IPS-18c (cell line): ENCODE data around the gene PLCL1.

Experiments
- H3K4me3 ChIP-seq: 2 replicates; pipeline ENCODE4 v1.7.0; 2013; ENCODE audit warnings: low read depth, mild to moderate bottlenecking, low read length, moderate library complexity; ENCODE audit not compliant: insufficient read depth
- H3K9me3 ChIP-seq: one replicate; pipeline ENCODE4 v1.6.1; 2013; ENCODE audit warnings: mild to moderate bottlenecking, low read length, moderate library complexity; ENCODE audit not compliant: control insufficient read depth, insufficient read depth

Gene PLCL1

DNA sequence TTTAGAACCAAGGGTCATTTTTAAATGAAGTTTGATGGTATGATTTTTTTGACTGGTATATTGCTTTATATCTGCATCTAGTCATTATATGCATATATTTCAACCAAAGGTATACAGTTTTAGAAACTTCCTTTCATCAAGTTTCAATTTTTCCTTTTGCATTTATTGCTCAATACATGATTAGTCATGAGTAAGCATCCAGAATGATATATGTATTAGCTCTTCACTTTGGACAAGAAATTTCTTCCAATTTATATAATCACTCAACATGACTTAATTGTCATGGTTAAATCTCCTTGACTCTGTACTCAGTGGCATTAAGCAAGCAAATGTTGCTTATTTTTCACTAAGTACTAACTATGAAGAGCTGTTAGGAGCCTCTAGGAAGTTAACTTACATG lies 123.6 kb downstream of the PLCL1 start:
- no peaks in the 10 kb centered on the region for H3K9me3 ChIP-seq
- H3K4me3 ChIP-seq, result no peak overlapping the region

DNA sequence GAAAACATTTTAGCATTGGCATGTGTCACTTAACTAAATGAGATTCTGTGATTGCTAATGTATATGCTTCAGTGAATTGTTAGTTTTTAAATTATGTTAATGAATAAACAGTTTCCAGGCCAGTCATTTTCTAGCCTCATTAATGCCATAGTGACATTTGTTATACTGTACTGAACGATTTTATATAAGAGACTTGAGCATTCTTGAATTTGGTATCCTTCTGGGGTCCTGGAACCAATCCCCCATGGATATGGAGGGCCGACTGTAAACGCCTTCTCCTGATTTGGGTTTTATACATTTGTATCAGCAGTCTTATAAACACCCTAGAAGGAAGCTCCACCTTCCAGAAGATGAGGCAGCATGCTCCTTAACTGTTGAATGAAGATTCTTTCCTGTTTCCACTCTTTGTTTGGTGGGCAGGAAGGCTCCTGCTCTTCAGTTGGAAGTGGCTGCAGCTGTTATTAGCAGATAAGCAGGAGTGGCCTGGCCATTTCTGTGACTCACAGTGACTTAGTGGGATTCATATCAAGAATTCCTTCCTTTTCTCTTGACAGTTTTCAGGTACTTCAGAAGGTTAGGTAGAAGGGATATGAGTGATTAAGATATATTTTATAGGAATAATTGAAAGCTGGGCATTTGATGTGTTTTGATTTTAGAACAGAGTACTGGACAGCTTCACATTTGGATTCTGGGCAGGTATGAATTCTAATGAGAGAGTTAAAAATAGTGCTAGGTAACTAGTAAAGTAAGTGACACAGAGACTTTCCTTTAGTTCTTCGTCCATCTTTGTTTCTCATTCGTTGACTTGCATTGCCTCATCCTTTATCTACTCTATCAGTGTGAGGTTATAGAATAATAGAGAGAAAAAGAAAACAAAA lies 124.9 kb downstream of the PLCL1 start:
- no peaks in the 10 kb centered on the region for H3K9me3 ChIP-seq
- no peak overlapping the region for H3K4me3 ChIP-seq

DNA sequence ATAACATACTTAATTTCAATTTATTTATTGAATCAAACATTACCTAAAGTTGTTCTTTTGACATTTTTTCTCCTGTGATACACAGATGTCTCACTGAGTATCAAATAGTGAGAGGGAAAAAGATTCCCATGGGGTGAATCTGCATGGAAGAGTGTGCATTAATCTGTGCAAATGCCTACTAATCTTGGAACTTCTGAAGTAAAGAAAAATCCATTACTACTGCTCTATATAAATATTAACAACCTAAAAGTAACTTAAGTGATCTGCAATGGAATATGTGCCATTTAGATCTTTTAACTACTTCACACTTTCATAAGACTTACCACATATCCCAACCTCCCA lies 125.5 kb downstream of the PLCL1 start:
- Histone ChIP-seq H3K4me3 (no peak overlapping the region), H3K9me3 (no peaks in the 10 kb centered on the region)

DNA sequence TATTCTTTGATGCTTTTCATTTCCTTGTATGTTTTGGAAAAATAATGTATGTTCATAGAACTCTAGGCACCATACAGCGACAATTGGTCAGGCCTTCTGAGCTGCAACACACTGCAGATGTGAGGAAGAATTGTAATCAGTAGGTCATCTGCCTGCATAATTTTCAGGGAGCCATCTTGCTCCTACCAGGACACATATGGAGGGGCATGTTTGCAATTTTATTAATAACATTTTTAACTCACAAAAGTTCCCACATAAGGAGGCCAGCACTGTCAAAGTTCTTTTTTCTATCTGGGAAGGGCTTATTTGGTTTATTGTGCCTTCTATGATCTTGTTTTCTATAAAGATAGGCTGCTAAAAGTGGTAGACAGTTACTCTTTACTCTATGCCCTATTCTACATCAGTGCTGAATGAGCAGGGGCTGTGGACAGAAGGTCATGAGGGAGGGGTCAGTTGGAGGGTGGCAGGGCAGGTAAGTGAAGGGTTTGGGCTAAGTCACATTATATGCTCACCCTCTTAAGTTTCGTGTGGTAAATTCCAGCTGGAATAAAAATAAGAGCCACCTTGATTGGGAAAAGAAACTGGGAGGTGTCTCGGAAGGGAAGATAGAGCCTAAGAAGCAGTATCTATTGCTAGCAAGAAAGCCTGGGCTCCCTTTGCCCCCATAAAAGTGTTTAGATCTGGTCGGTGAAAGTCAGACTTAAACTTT lies 126.3 kb downstream of the PLCL1 start:
- no peaks in the 10 kb centered on the region for H3K9me3 ChIP-seq

GRCh38 chr2:197931661-197932312 lies 127.4 kb downstream of the PLCL1 start:
- Histone ChIP-seq H3K9me3 (no peaks in the 10 kb centered on the region), H3K4me3 (no peak overlapping the region)

More for the DNA sequence above, 126.3 kb downstream of the PLCL1 start:
- H3K4me3 ChIP-seq, result no peak overlapping the region

- H3K4me3 ChIP-seq, result no peak overlapping the region
- no peaks in the 10 kb centered on the region for H3K9me3 ChIP-seq
These were observed 128.0 kb downstream of the PLCL1 start for GRCh38 chr2:197932374-197932773.

- H3K9me3 ChIP-seq, result no peaks in the 10 kb centered on the region
- no peak overlapping the region for H3K4me3 ChIP-seq
These were observed 130.0 kb downstream of the PLCL1 start for GRCh38 chr2:197934261-197934933.

DNA sequence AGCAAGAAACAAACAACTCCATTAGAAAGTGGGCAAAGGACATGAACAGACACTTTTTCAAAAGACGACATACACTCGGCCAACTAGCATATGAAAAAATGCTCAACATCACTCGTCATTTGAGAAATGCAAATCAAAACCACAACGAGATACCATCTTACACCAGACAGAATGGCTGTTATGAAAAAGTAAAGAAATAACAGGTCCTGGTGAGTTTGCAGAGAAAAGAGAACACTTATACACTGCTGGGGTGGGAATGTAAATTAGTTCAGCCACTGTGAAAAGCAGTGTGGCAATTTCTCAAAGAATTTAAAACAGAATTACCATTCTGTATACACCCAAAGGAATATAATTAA lies 130.5 kb downstream of the PLCL1 start:
- H3K9me3 ChIP-seq, result no peaks in the 10 kb centered on the region

GRCh38 chr2:197937814-197938213 lies 133.4 kb downstream of the PLCL1 start:
- no peak overlapping the region for H3K4me3 ChIP-seq
- no peaks in the 10 kb centered on the region for H3K9me3 ChIP-seq

More for the DNA sequence above, 130.5 kb downstream of the PLCL1 start:
- no peak overlapping the region for H3K4me3 ChIP-seq

GRCh38 chr2:197938555-197938954 lies 134.2 kb downstream of the PLCL1 start:
- no peaks in the 10 kb centered on the region for H3K9me3 ChIP-seq
- H3K4me3 ChIP-seq, result no peak overlapping the region

- no peak overlapping the region for H3K4me3 ChIP-seq
- no peaks in the 10 kb centered on the region for H3K9me3 ChIP-seq
These were observed 135.4 kb downstream of the PLCL1 start for GRCh38 chr2:197939787-197940186.

- H3K4me3 ChIP-seq, result no peak overlapping the region
- no peaks in the 10 kb centered on the region for H3K9me3 ChIP-seq
These were observed 136.0 kb downstream of the PLCL1 start for GRCh38 chr2:197940382-197940781.

DNA sequence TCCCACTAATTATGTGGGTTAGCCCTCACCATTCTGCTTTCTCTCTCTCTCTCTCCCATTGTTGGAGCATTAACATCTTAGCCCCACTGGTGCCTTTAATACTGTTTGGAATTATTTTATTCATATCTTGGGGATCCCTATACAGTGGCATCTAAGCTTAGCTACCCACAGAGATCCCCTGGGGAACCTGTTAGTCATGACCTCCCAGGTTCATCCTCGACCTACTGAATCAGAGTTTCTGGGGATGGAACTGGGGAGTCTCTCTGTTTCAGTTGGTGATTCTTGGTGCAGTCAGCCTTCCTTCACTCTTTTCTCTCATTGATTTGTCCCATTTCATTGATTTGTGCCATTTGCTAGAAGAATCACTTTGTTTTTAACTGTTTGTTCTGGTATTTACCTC lies 137.3 kb downstream of the PLCL1 start:
- Histone ChIP-seq H3K4me3 (no peak overlapping the region), H3K9me3 (no peaks in the 10 kb centered on the region)

- Histone ChIP-seq H3K4me3 (no peak overlapping the region), H3K9me3 (no peaks in the 10 kb centered on the region)
These were observed 139.3 kb downstream of the PLCL1 start for GRCh38 chr2:197943731-197944130.

GRCh38 chr2:197944416-197945096 lies 140.2 kb downstream of the PLCL1 start:
- Histone ChIP-seq H3K9me3 (no peaks in the 10 kb centered on the region), H3K4me3 (no peak overlapping the region)

DNA sequence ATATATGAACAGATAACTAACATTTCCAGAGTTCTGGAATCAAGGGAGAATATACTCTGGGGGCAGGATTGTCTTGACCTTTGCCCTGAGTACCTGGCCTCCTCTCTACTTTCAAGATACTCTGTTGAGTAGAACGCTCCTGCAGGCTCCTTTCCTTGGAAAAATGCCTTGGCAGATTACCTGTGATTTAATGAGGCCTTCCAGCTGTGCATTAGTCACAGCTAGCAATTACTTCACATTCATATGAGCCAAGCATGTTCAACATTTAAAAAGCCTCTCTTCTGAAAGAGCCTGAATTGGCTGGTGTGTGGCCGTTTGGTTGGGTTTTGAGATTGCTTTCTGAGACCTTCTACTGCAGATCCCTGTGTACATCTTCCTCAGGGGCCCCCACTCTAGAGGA lies 142.2 kb downstream of the PLCL1 start:
- H3K4me3 ChIP-seq, result no peak overlapping the region
- no peaks in the 10 kb centered on the region for H3K9me3 ChIP-seq

GRCh38 chr2:197947219-197947757 lies 142.9 kb downstream of the PLCL1 start:
- H3K9me3 ChIP-seq, result no peaks in the 10 kb centered on the region
- no peak overlapping the region for H3K4me3 ChIP-seq
